Measurements from ENCODE around the gene CITED1.

The CITED1 gene

DNA sequence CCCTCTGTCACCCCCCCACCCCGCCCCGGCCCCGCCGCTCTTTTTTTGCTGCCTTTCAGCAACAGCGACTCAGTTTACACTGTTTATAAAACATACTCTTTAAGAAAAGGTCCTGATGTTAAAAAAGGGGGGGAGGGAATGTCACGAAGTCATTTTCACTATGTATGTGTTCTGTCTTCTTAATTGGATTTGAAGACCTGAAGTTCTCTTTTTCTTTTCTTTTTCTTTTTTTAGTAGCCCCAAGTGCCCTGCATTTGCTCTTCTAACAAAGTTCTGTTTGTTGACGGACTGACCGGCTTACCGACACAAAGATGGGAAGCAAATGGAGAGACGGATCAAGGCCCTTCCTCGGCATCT, 2.5 kb upstream of the CITED1 start:
- TF ChIP-seq CTCF (IDR thresholded peaks at IDR 0.05; ENCODE audit: insufficient read depth, missing control alignments): no peak

DNA sequence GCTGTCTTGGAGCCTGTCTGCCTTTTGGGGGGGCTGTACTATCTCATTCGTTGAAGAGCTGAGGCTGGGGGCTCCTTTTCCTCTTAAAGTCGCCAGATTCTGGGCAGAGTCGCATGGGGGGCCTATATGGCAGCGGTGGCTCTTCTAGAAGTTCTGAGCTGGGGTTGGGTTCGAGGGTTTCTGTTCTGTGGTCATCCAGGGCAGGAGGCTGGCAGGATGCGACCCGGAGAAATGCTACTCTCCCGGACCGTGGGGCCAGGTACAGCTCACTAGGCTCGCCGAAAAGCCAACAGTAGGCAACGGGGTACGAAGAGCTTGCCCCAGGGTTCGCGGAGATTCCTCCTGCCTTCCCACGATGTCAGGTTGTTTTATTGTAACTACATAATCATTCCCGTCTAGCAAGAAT, 1.9 kb upstream of the CITED1 start:
- no peak for DNase-seq (ENCODE audit: insufficient read length, low spot score)
- no peak for TF ChIP-seq CTCF (IDR thresholded peaks at IDR 0.05; ENCODE audit: insufficient read depth, missing control alignments)
- FAIRE-seq: no peak

More for the DNA sequence above, 2.5 kb upstream of the CITED1 start:
- DNase-seq (ENCODE audit: insufficient read length, low spot score) (no peak), FAIRE-seq (no peak)

DNA sequence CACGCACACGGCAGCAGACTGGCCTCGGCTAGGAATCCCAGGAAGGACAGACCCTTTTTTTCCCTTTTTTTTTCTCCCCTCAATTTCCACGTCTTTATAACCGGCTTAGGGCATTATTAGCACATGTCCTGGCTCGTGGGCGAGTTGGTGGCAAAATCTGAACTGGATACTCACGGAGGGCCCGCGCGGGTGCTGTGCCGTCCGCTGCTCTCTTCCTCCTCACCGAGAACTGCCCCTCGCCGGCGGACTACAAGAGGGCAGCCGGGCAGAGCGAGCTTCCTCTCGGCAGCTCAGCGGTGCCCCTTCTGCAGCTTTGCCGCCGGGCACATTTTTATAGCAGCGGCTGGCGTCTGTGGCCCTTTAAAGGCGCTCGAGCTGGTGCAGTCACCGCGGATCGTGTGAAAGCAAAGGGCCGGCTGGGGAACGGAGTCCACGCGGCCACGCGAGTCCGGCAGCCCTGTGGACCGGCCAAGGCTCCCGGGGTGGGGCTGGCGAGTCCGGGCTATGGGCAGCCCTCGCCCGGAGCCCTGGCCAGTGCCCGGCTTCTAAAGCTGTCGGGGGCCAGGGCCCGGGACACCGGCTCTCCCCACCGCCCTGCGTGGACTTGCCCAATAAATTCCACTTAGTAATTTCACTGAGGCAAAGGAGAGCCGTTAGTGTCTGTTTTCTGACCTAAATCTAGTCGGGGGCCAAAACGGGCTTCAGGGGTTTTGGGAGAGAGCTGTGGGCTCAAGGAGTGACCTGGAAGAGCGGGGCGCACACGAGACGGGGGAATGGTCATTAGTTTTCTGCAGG, 1.3 kb upstream of the CITED1 start:
- DNase-seq (ENCODE audit: insufficient read length, low spot score) (peak; percentile 46), FAIRE-seq (no peak)
- TF ChIP-seq CTCF (IDR thresholded peaks at IDR 0.05; ENCODE audit: insufficient read depth, missing control alignments): no peak

- FAIRE-seq (no peak), DNase-seq (ENCODE audit: insufficient read length, low spot score) (no peak)
- no peak for TF ChIP-seq CTCF (IDR thresholded peaks at IDR 0.05; ENCODE audit: insufficient read depth, missing control alignments)
These were observed 529 bp upstream of the CITED1 start for GRCh38 chrX:72306085-72306801.

GRCh38 chrX:72304877-72305276, 837 bp downstream of the CITED1 start:
- FAIRE-seq (no peak), DNase-seq (ENCODE audit: insufficient read length, low spot score) (no peak)
- TF ChIP-seq CTCF (IDR thresholded peaks at IDR 0.05; ENCODE audit: insufficient read depth, missing control alignments): no peak

DNA sequence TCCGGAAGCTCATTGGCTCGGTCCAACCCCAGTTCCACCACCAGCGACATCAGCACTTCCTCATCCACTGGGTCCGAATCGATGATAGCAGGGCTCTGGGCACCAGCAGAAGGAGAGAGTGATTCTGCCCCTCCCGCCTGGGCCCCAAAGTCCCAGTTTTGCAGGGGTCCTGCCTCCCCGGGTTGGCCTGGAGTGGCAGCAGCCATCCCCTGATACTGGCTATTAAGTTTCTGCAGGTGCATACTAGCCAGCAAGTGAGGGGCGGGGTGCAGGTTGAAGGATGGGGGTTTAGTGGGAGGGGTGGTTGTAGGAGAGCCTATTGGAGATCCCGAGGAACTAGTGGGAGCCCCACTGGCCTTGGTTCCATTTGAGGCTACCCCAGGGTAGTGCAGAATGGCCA, 3.9 kb downstream of the CITED1 start:
- no peak for TF ChIP-seq CTCF (IDR thresholded peaks at IDR 0.05; ENCODE audit: insufficient read depth, missing control alignments)
- no peak for FAIRE-seq
- no peak for DNase-seq (ENCODE audit: insufficient read length, low spot score)
